ENCODE results near the gene TSG101. TPM values are rescaled to one million over a fixed set of nuclear protein-coding genes. Genes with fewer than 3 reads are reported as not detected.

Gene TSG101
- total RNA-seq, 2 experiments from 2014 or later: 23.5 to 30.1 TPM

GRCh38 chr11:18485913-18486528 lies 40.7 kb downstream of the TSG101 start:
- no peak for ATAC-seq (ENCODE audit: poor library complexity)
- CTCF ChIA-PET: no interaction called here
- H3K27ac Mint-ChIP-seq: no peak overlapping the region

GRCh38 chr11:18479063-18479462 lies 47.7 kb downstream of the TSG101 start:
- intact Hi-C loops (cut with DNase I, micrococcal nuclease): no loop called here
- H3K27ac Mint-ChIP-seq: no peak overlapping the region
- ChIA-PET CTCF (interaction anchor here (0.6 to 1.2 kb wide), 3 partner anchors 14 to 1937 kb away, joined by 3 read pairs; no protein-coding TSS in a partner anchor), POLR2A (no interaction called here)
- H3K27me3 Mint-ChIP-seq: no peaks in the 10 kb centered on the region
- Histone ChIP-seq H3K4me1 (ENCODE audit: insufficient read depth, low read length) (no peaks in the 10 kb centered on the region), H3K36me3 (ENCODE audit: insufficient read depth, low read length) (peaks cover 87% of the 10 kb centered on the region), H3K27me3 (ENCODE audit: control insufficient read depth in 1 of 2, insufficient read depth in 2 of 2, low read length in 2 of 2) (no peaks in the 10 kb centered on the region), H3K27ac (ENCODE audit: low read depth in 1 of 2, low read length in 2 of 2) (no peak overlapping the region), H3K9me3 (ENCODE audit: control insufficient read depth in 1 of 2, insufficient read depth in 1 of 2, low read length in 2 of 2) (no peaks in the 10 kb centered on the region), H3K4me3 (ENCODE audit: low read length) (no peak overlapping the region)
- ATAC-seq (ENCODE audit: poor library complexity) (no peak), DNase-seq (no peak)
- no peaks in the 10 kb centered on the region for H3K9me3 Mint-ChIP-seq
- no peak for TF ChIP-seq CTCF (IDR thresholded peaks at IDR 0.05)
- H3K36me3 Mint-ChIP-seq (ENCODE audit: low read depth): peaks cover 92% of the 10 kb centered on the region
- no peaks in the 10 kb centered on the region for H3K4me1 Mint-ChIP-seq (ENCODE audit: low read depth)
- H3K4me3 Mint-ChIP-seq: no peak overlapping the region

More at GRCh38 chr11:18485913-18486528, 40.7 kb downstream of the TSG101 start:
- Mint-ChIP-seq H3K36me3 (ENCODE audit: low read depth) (peaks cover 93% of the 10 kb centered on the region), H3K4me3 (no peak overlapping the region), H3K4me1 (ENCODE audit: low read depth) (peaks cover 6% of the 10 kb centered on the region), H3K27me3 (no peaks in the 10 kb centered on the region), H3K9me3 (no peaks in the 10 kb centered on the region)
- Histone ChIP-seq H3K9me3 (ENCODE audit: control insufficient read depth in 1 of 2, insufficient read depth in 1 of 2, low read length in 2 of 2) (no peaks in the 10 kb centered on the region), H3K27ac (ENCODE audit: low read depth in 1 of 2, low read length in 2 of 2) (no peak overlapping the region), H3K4me3 (ENCODE audit: low read length) (no peak overlapping the region), H3K27me3 (ENCODE audit: control insufficient read depth in 1 of 2, insufficient read depth in 2 of 2, low read length in 2 of 2) (no peaks in the 10 kb centered on the region), H3K4me1 (ENCODE audit: insufficient read depth, low read length) (no peaks in the 10 kb centered on the region), H3K36me3 (ENCODE audit: insufficient read depth, low read length) (peaks cover 64% of the 10 kb centered on the region)
- POLR2A ChIA-PET: no interaction called here
- TF ChIP-seq CTCF (IDR thresholded peaks at IDR 0.05): no peak
- DNase-seq: peak in 1 of 14 experiments; percentile 18
- intact Hi-C loops (cut with DNase I, micrococcal nuclease): no loop called here

- H3K9me3 ChIP-seq (ENCODE audit: control insufficient read depth in 1 of 2, insufficient read depth in 1 of 2, low read length in 2 of 2): no peaks in the 10 kb centered on the region
- no peaks in the 10 kb centered on the region for H3K4me1 ChIP-seq (ENCODE audit: insufficient read depth, low read length)
- CTCF ChIA-PET: no interaction called here
- H3K4me1 Mint-ChIP-seq (ENCODE audit: low read depth): no peaks in the 10 kb centered on the region
- no peak overlapping the region for H3K4me3 ChIP-seq (ENCODE audit: low read length)
- H3K36me3 ChIP-seq (ENCODE audit: insufficient read depth, low read length): peaks cover 23% of the 10 kb centered on the region
- intact Hi-C loops (cut with DNase I, micrococcal nuclease): no loop called here
- TF ChIP-seq CTCF (IDR thresholded peaks at IDR 0.05): no peak
- H3K4me3 Mint-ChIP-seq: no peak overlapping the region
- H3K36me3 Mint-ChIP-seq (ENCODE audit: low read depth): peaks cover 27% of the 10 kb centered on the region
- ATAC-seq (ENCODE audit: poor library complexity) (no peak), DNase-seq (no peak)
- no peak overlapping the region for H3K27ac Mint-ChIP-seq
- no peaks in the 10 kb centered on the region for H3K27me3 Mint-ChIP-seq
- H3K27me3 ChIP-seq (ENCODE audit: control insufficient read depth in 1 of 2, insufficient read depth in 2 of 2, low read length in 2 of 2): no peaks in the 10 kb centered on the region
- H3K9me3 Mint-ChIP-seq: no peaks in the 10 kb centered on the region
- POLR2A ChIA-PET: interaction anchor here (0.7 to 1.0 kb wide), 2 partner anchors 16 to 24 kb away, joined by 3 read pairs; no protein-coding TSS in a partner anchor
- no peak overlapping the region for H3K27ac ChIP-seq (ENCODE audit: low read depth in 1 of 2, low read length in 2 of 2)
Measured at GRCh38 chr11:18472587-18472986, 54.2 kb downstream of the TSG101 start.

Data from CD4-positive, alpha-beta T cell (primary cell).